K562 (cell line): ENCODE results near the gene AMDHD2.

Experiments
- TAF1 ChIP-seq: IDR thresholded peaks from 2 replicates; pipeline ENCODE4 v1.6.1; 2011; ENCODE audit warnings: mild to moderate bottlenecking, low read length, moderate library complexity; ENCODE audit not compliant: insufficient read depth, control insufficient read depth, severe bottlenecking; ENCODE audit errors: extremely low read depth
- TF ChIP-seq, protein P1 (sequence below): fragments of 450-650 bp; IDR thresholded peaks from 2 replicates; pipeline ENCODE4 v1.6.1; 2016; ENCODE audit warnings: mild to moderate bottlenecking
- TF ChIP-seq, protein P2 (sequence below): fragments of 200-800 bp; sonication (Bioruptor generic); IDR thresholded peaks from 2 replicates; pipeline ENCODE4 v1.6.1; 2017; ENCODE audit warnings: missing genetic modification characterization, missing compliant biosample characterization

DNA sequence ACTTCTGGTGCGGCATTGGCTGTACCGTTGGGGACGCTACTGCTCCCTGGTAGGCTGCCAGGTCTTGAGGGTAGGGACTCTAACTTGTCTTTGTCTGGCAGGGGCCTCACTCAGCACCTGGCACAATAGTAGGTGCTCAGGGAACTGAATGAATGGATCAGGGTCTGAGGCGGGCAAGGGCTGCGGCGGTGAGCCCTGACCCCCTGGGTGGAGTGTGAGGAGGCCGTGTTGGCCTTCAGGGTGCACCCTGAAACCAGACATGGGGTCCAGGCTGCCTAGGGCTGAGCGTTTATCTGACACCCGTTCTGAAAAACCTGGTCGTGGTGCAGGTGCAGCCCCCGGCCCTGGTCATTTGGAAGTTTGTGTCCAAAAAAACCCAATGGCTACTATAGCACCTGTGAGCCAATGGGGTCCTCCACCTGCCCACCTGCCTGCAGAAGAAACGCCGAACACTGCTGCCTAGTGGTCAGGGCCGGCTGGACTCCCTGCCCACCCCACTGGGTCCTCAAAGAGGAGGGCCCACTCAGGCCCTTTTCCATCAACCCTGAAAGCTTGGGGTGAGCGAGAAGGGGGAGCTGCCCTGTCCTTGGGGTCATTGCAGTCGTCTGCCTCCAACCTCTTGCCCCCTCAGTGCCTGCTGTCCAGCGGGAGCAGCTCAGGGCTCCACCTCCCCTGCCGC, 11.3 kb upstream of the AMDHD2 start:
- no peak for TF ChIP-seq TAF1
- TF ChIP-seq, protein P1, sequence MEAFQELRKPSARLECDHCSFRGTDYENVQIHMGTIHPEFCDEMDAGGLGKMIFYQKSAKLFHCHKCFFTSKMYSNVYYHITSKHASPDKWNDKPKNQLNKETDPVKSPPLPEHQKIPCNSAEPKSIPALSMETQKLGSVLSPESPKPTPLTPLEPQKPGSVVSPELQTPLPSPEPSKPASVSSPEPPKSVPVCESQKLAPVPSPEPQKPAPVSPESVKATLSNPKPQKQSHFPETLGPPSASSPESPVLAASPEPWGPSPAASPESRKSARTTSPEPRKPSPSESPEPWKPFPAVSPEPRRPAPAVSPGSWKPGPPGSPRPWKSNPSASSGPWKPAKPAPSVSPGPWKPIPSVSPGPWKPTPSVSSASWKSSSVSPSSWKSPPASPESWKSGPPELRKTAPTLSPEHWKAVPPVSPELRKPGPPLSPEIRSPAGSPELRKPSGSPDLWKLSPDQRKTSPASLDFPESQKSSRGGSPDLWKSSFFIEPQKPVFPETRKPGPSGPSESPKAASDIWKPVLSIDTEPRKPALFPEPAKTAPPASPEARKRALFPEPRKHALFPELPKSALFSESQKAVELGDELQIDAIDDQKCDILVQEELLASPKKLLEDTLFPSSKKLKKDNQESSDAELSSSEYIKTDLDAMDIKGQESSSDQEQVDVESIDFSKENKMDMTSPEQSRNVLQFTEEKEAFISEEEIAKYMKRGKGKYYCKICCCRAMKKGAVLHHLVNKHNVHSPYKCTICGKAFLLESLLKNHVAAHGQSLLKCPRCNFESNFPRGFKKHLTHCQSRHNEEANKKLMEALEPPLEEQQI: no peak
- TF ChIP-seq, protein P2, sequence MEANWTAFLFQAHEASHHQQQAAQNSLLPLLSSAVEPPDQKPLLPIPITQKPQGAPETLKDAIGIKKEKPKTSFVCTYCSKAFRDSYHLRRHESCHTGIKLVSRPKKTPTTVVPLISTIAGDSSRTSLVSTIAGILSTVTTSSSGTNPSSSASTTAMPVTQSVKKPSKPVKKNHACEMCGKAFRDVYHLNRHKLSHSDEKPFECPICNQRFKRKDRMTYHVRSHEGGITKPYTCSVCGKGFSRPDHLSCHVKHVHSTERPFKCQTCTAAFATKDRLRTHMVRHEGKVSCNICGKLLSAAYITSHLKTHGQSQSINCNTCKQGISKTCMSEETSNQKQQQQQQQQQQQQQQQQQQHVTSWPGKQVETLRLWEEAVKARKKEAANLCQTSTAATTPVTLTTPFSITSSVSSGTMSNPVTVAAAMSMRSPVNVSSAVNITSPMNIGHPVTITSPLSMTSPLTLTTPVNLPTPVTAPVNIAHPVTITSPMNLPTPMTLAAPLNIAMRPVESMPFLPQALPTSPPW (CRISPR knock-in tag): no peak
